OCI-LY1 (cell line): ENCODE data around the gene TFEB.

Experiments
- EZH2 ChIP-seq: fragments of 200-600 bp; sonication (generic), shearing (Covaris generic); IDR thresholded peaks from 2 replicates; pipeline ENCODE4 v1.8.0; 2017; ENCODE audit warnings: borderline replicate concordance, mixed run types, mild to moderate bottlenecking, antibody characterized with exemption, low read length, moderate library complexity, mixed read lengths
- TF ChIP-seq, protein P1 (sequence below): fragments of 200-600 bp; sonication (generic), shearing (Covaris generic); IDR thresholded peaks from 2 replicates; pipeline ENCODE4 v1.5.1; 2017; ENCODE audit warnings: mild to moderate bottlenecking, antibody characterized with exemption, low read length, moderate library complexity, mixed read lengths

GRCh38 chr6:41702089-41702745, 33.2 kb downstream of the TFEB start:
- TF ChIP-seq, protein P1, sequence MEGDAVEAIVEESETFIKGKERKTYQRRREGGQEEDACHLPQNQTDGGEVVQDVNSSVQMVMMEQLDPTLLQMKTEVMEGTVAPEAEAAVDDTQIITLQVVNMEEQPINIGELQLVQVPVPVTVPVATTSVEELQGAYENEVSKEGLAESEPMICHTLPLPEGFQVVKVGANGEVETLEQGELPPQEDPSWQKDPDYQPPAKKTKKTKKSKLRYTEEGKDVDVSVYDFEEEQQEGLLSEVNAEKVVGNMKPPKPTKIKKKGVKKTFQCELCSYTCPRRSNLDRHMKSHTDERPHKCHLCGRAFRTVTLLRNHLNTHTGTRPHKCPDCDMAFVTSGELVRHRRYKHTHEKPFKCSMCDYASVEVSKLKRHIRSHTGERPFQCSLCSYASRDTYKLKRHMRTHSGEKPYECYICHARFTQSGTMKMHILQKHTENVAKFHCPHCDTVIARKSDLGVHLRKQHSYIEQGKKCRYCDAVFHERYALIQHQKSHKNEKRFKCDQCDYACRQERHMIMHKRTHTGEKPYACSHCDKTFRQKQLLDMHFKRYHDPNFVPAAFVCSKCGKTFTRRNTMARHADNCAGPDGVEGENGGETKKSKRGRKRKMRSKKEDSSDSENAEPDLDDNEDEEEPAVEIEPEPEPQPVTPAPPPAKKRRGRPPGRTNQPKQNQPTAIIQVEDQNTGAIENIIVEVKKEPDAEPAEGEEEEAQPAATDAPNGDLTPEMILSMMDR: no peak
- TF ChIP-seq EZH2: no peak
